ENCODE measurements around the gene NLRP5.
"Not testable (repeated sequence)": the region's sequence is repeated elsewhere in the genome, so short reads cannot be mapped to it uniquely, and the experiment has no call there.

Gene NLRP5

DNA sequence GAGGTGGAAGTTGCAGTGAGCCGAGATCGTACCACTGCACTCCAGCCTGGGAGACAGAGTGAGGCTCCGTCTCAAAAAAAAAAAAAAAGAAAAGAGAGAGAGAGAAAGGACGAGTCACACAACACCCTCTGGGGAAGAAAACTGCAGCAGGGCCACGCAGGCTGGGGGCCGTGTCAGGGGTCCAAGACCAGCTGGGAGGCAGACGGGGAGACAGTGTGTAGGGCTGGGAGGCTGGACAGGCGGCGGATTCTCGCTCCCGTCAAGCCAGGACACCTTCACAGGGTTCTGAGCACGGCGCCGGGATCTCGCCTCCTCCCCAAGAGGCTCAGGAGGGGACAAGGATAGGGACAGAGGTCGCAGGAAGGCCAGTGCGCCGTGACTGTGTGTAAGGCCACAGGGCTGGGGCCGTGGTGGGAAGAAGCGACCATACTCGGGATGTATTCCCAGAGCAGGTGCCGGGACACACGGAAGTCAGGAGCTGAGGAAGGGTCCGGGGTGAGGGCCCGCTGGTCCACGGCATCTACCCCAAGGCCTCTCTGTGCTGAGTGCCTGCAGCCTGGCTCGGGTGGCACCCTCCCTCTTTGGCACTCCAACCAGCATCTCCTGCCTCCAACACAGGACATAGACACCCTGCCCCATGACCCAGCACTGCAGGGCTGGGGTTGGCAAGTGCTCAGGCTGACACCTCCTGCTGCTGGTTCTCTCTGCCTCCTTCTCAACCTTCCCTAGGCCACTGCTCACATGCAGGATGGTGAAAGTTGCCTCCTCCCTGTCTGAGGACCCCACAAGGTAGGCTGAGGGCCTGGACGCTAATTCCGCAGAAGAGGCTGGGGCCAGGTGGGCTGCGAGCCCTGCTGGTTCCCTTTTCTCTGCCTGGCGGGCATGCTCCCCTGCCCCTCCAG lies 113.3 kb downstream of the NLRP5 start:
- DNase-seq: no peak

DNA sequence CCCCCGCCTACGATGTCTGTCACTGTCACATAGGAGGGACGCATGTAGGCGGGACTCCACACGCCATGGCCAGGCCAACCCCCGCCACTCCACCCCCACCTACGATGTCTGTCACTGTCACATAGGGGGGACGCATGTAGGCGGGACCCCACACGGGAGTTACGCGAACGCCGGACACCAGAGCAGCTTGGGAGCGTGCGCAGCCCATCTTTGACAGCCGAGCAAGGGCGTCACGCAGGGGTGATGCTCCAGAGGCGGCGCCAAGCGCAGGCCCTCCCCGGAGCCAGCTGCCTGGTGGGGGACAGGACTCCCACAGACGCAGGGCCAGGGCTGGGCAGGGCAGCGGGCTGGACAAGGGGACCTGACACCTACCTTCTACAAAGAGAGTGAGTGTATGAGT lies 114.5 kb downstream of the NLRP5 start:
- no peak for DNase-seq

DNA sequence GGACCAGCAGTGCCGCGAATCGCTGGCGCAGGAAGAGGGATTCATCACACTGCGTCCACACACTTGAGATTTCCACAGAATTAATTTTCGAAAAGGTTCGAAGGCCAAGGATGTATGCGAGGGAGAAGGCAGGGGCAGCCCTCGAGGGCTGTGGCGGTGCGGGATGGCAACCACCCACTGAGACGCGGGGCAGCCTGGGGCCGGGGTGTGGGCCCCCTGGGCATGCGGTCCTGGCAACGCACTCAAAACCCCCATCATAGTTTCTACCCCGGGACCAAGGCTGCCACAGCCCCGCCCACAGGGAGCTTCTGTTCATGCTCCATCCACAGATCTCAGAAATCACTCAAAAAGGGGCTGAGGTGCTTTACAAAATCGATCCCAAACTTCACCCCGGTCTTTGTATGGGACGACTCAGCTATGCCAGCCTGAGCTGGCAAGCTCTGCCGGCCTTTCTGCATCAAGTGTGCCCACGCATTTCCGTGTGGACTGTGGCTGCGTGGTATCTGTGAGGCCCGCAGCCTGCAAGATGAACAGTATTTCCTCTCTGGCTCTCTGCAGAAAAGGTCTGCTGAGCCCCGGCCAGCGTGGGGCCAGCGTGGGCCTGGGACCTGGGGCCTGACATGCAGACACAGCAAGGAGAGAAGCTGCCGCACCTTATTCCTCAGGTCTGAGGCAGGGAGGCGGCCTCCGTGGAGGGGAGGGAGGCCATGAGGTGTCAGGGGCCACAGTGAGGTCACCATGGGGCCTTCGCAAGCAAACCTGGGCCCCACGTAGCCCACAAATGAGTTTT lies 115.4 kb downstream of the NLRP5 start:
- no peak for DNase-seq

DNA sequence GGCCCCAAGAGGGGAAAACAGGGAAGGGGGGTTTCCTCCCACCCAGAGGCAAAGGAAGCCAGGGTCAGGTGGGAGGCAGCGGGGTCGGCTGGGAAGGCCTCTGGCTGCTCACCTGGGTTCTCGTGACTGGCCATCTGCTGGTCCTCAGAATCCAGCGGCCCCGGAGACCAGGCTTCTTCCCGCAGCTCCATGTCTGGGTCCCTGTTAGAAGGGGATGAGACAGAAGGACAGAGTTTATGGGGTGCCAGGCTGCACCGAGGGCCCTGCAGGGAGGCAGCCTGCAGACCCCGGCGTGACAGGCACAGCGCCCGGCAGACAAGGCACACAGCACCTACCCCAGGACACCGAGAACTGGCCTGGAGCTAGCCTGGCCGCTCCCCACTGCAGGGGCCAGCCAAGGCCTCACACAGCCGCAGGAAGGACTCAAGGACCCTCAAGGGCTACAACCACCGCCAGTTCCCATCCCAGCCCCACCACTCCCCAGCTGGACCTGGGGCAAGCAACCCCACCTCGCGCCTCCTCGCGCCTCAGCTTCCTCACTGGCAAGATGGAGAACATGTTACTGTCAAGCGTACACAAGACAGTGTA lies 116.5 kb downstream of the NLRP5 start:
- no peak for DNase-seq

DNA sequence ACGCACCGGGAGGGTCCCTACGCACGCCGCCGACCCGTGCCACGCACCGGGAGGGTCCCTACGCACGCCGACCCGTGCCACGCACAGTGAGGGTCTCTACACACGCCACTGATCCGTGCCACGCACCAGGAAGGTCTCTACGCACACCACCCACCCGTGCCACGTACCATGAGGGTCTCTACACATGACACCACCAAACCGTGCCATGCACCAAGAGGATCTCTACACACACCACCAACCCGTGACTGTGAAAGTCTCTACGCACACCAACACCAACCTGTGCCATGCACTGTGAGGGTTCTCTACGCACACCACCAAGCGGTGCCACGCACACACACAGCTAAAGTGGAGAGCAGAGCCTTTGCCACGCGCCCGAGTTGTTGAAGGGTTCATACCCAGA lies 117.8 kb downstream of the NLRP5 start:
- DNase-seq: no peak

DNA sequence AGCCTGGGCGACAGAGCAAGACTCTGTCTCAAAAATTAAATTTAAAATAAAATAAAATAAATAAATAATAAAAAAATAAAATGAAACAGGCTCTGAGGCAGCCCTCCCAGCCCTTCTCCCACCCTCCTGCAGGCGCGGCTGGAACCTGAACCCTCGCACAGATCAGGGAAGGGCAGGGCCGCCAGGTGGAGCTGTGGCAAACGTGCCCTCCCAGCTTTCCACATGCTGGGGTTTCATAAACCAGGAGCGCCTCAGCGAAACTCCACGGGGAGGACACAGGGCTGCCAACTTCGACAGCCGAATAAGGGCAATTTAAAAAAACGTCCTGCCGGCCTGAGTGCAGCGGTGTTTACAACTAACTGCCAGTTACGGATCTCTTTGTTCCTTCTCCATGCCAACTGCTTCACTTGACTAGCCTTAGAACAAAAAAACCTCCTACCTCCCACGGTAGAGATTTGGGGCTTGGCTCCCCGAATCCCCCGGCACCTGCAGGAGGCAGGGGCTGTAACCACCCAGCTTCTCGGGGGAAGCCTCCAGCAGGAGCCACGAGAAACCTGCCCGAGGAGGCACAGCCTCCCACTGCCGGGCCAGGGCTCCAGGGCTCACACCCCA lies 118.6 kb downstream of the NLRP5 start:
- peak in 1 of 2 experiments; percentile 14 for DNase-seq

DNA sequence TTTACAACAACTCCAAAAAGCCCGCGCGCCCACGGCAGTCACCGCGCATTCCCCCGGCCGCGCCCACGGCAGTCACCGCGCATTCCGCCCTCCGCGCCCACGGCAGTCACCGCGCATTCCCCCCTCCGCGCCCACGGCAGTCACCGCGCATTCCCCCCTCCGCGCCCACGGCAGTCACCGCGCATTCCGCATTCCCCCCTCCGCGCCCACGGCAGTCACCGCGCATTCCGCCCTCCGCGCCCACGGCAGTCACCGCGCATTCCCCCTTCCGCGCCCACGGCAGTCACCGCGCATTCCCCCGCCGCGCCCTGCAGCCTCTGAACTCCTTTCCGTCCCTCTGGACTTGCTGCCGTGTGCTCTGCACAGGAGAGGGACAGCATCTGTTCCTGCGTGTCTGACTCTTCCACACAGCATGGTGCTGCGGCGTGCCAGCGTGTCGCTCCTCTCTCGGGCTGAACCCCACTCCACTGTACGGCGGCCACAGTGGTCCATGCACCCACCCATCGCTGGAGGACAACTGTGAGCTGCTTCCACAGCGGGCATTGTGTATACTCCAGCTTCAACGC lies 119.3 kb downstream of the NLRP5 start:
- not testable (repeated sequence) for DNase-seq

DNA sequence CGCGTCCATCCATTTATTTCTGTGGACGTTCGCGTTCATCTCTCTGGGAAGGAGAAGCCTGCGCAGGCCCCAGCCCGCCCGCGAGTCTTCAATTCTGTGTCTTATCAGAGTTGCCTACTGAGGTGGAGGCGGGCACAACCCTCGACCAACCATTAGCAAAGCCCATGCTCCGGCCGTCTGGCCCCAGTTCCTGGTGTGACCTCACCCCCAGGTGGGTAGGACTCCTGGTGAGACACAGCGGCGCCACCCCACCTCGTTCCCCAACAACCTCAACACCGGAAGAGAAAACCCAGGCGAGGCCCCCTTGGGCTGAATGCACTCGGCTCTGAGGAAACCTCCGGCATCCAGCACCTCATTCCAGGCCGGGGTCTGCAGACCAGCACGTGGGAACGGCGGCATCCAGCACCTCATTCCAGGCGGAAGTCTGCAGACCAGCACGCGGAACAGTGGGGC lies 119.8 kb downstream of the NLRP5 start:
- DNase-seq: no peak

DNA sequence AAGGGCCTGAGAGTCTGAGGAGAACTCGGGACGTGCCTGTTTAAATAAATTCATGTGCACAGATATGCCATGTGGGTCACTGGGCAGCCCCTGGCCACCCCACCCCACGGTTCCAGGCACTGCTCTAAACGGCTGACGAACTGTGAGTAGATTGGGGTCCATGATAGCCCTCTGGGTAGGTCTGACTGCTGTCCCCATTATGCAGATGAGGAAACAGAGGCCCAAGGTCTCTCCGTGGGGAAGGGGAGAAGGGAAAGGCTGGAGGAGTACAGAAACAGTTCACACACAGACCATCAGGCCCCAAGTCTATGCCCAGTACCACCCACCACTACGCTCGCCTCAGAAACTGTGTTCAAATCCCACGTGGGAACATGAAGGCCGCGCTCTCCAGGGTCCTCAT lies 120.4 kb downstream of the NLRP5 start:
- no peak for DNase-seq

DNA sequence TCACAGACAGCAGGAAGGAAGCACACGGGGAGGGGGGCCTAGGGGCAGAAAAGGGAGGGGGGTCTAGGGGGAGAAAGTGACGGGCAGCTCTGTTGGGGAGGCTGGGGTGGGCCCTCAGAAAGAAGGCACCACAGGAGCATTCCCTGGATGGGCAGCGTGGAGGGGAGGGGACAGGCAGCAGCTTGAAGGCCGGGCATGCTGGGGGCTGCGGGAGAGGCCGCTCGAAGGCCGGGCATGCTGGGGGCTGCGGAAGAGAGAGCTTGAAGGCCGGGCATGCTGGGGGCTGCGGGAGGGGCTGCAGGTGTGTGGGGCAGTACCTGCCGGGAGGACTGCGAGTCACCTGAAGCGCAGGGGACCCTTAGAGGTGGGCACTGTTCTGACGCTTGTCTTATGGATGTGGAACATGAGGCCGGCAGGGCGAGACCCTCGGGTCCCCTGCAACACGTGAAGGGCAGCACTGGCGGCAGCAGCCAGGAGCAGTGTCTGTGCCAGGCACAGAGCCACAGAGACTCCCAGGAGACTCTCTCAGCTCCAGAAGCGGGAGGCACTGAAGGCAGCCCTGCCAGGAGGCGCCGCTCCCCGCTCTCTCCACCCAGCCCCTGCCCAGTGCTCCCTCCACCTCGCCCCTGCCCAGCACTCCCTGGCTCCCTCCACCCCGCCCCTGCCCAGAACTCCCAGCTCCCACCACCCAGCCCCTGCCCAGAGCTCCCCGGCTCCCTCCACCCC lies 121.2 kb downstream of the NLRP5 start:
- DNase-seq: no peak

DNA sequence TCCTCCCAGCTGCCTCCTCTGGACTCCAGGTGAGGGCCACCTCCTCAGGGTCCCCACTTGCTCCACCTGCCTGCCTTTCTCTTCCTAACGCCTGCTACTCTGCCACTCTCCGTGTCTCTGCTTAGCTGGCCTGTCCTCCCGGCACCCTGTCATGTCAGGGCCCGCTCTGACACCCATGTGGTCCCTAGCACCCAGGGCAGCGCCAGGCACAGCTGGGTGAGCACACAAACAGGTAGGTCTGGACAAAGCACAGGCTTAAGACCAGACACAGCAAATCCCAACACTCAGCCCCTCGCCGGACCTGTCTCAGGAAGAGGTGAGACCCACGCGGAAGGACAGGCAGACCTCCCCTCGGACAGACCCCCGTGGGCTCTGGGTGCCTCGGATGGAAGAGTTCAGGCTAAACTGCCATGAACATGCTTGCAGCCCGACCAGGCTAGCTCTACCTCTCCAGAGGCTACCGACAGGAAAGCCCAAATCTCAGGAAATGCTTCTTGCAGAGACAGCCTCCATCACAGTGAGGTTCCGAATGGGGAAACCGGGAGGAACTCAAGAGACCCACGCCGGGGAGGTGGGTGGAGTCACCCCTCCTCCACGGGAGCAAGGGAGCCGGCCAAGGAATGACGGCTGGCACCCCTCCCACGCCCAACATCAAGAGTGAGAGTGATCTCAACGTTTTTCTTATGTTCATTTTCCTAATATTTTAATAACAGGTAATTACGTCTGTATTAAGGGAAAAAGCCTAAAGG lies 122.0 kb downstream of the NLRP5 start:
- DNase-seq: no peak

DNA sequence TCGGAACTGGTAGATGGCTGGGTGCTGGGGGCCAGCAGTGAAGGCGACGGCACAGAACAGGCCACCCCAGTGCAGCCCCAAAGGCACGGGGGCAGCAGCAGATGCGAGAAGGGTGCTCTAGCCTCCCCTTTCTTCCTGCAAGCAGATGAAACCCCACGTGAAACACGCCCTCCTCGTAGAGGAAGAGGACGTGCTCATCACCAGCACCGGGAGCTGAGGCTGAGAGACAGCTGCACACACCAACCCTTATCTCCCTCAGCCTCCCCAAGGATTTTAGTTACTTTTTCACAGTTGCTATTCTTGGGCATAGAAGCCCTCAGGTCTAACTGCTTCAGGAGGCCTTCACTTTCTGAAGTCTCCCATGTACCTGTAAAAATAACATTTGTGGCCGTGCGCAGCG lies 122.7 kb downstream of the NLRP5 start:
- no peak for DNase-seq

DNA sequence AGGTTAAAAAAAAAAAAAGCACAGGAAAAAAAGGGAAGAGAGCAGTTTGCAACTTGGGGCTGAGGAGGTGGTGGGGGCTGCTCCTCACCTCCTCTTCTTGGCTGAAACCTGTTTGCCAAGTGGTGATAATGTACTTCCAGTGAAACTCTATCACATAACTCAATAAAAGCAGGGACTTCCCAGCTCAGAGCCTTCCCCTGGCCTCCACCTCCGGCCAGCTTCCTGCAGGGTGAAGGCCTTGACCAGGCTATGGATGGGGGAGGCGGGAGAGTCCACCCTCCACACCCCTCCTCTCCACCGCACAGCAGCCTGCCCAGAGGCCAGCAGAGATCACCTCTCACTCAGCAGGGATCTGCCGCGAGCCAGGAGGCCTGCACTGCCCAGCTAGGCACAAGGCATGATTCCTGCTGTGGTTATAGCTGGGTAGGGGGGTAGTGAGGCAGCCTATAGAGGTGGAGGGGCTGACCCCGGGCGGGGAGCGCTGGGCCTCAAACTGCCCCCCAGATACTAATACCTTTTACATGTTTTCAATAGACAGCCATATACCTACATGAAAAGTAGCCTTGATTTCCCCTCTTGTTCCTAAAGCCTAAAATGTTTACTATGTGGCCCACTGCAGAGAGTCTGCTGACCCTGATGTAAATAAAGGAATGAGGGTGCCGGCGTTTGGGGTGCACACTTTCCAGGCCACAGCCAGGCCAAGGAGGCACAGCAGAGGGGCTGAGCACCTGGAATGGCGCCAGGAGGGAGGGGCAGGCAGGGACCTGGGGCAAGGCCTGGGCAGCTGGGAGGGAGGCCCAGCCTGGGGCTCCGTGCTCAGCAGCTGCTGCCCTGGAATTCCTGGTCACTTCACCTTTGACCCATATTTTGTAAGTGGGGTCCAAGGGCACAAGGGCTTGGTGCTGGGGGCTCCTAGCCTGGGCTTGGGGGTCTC lies 124.2 kb downstream of the NLRP5 start:
- no peak for DNase-seq
